Endothelial cell of umbilical vein (primary cell): ENCODE data around the gene CYB5D1. TPM values are rescaled to one million over a fixed set of nuclear protein-coding genes. Genes with fewer than 3 reads are reported as not detected.
A peak's percentile ranks its signal among the peaks of the same experiment; 100 is the strongest.

Experiments used
- BruUV-seq: library from RNA; stranded (reverse); fragments of 400-500 nt; replicated peaks from 2 replicates; lab custom pipeline; 2021; lab: Mats Ljungman, UMichigan
- CTCF ChIA-PET: fragments of 300-600, 350-600 bp; sonication (Branson Sonifier 250); formaldehyde crosslinking; loops from one replicate; lab custom pipeline; 2021; ENCODE audit warnings: antibody characterized with exemption, inconsistent platforms; lab: Charles Lee
- POLR2A ChIA-PET: fragments of 300-600, 350-600 bp; sonication (Branson Sonifier 250); formaldehyde crosslinking; loops from one replicate; lab custom pipeline; 2021; ENCODE audit warnings: antibody characterized with exemption, inconsistent platforms; lab: Charles Lee
- DNase-seq: peaks from one replicate; pipeline ENCODE4 v3.0.0-alpha.2; 2011; ENCODE audit warnings: low read depth, low spot score
- FAIRE-seq: peaks from 2 replicates; lab custom pipeline; 2011; peaks lifted over from hg19 to GRCh38; lab: Jason Lieb, UNC
- H2AFZ ChIP-seq: 2 replicates; pipeline ENCODE4 v1.6.0; 2012; ENCODE audit warnings: low read depth, low read length, control low read depth, inconsistent platforms
- H3K27ac ChIP-seq: 2 replicates; pipeline ENCODE4 v1.5.1; 2011; ENCODE audit warnings: low read depth, mild to moderate bottlenecking, control low read depth, low read length, moderate library complexity; ENCODE audit not compliant: insufficient read depth
- H3K27me3 ChIP-seq, 2 experiments: 2 replicates each; pipeline versions ENCODE4 v1.6.0 to v1.6.1; 2011; ENCODE audit warnings: low read length in 2 of 2, mixed read lengths in 1 of 2; ENCODE audit not compliant: control insufficient read depth in 2 of 2, insufficient read depth in 2 of 2
- H3K36me3 ChIP-seq, 2 experiments: 2 replicates in 1 of 2; 3 replicates in 1 of 2; pipeline ENCODE4 v1.5.1; 2011; ENCODE audit warnings: low read length in 2 of 2, mild to moderate bottlenecking in 1 of 2, moderate library complexity in 1 of 2; ENCODE audit not compliant: control insufficient read depth in 2 of 2, insufficient read depth in 2 of 2; ENCODE audit errors: extremely low read depth in 1 of 2
- H3K4me1 ChIP-seq: 3 replicates; pipeline ENCODE4 v1.5.1; 2011; ENCODE audit warnings: mild to moderate bottlenecking, low read length; ENCODE audit not compliant: control insufficient read depth, insufficient read depth; ENCODE audit errors: extremely low read depth
- H3K4me2 ChIP-seq: 2 replicates; pipeline ENCODE4 v1.6.1; 2011; ENCODE audit warnings: low read length, control low read depth, mixed read lengths; ENCODE audit not compliant: insufficient read depth
- H3K4me3 ChIP-seq, 3 experiments: fragments of 200-600 bp in 1 of 3; sonication (generic), shearing (Covaris generic) in 1 of 3; replicated peaks in 1 of 3; 2 replicates each; pipeline ENCODE4 v1.5.1; 2011 to 2016; ENCODE audit warnings: control low read depth in 3 of 3, low read length in 3 of 3, mild to moderate bottlenecking in 2 of 3, inconsistent platforms in 1 of 3, low read depth in 1 of 3, moderate library complexity in 1 of 3; ENCODE audit not compliant: insufficient read depth in 1 of 3
- H3K79me2 ChIP-seq: 2 replicates; pipeline ENCODE4 v1.6.0; 2012; ENCODE audit warnings: low read length, inconsistent platforms; ENCODE audit not compliant: control insufficient read depth, insufficient read depth
- H3K9ac ChIP-seq: replicated peaks from 2 replicates; pipeline ENCODE3; 2011; ENCODE audit warnings: low read length, control low read depth; ENCODE audit not compliant: insufficient read depth; ENCODE audit errors: extremely low read depth
- H3K9me1 ChIP-seq: replicated peaks from 3 replicates; pipeline ENCODE4 v1.6.0; 2011; ENCODE audit warnings: mild to moderate bottlenecking, low read length; ENCODE audit not compliant: control insufficient read depth, insufficient read depth; ENCODE audit errors: extremely low read depth
- H3K9me3 ChIP-seq: replicated peaks from 2 replicates; pipeline ENCODE4 v1.5.1; 2012; ENCODE audit warnings: low read length, inconsistent platforms; ENCODE audit not compliant: control insufficient read depth, insufficient read depth
- H4K20me1 ChIP-seq: replicated peaks from 2 replicates; pipeline ENCODE3; 2011; ENCODE audit warnings: mild to moderate bottlenecking, low read length; ENCODE audit not compliant: control insufficient read depth, insufficient read depth; ENCODE audit errors: extremely low read depth
- EZH2 ChIP-seq: IDR thresholded peaks from 2 replicates; pipeline ENCODE4 v1.6.1; 2012; ENCODE audit warnings: borderline replicate concordance, low read depth, mild to moderate bottlenecking, moderate library complexity, low read length, inconsistent platforms; ENCODE audit not compliant: severe bottlenecking
- FOS ChIP-seq: IDR thresholded peaks from 2 replicates; pipeline ENCODE4 v1.6.1; 2011; ENCODE audit warnings: mild to moderate bottlenecking, low read length, moderate library complexity, borderline replicate concordance; ENCODE audit not compliant: insufficient read depth
- GATA2 ChIP-seq: IDR thresholded peaks from 2 replicates; pipeline ENCODE4 v1.7.0; 2011; ENCODE audit warnings: low read depth, mild to moderate bottlenecking, moderate library complexity, mixed read lengths, low read length; ENCODE audit not compliant: insufficient read length, insufficient read depth
- JUN ChIP-seq: IDR thresholded peaks from 2 replicates; pipeline ENCODE4 v1.6.1; 2011; ENCODE audit warnings: borderline replicate concordance, low read depth; ENCODE audit not compliant: insufficient read length, insufficient read depth
- MAX ChIP-seq: IDR thresholded peaks from 2 replicates; pipeline ENCODE4 v1.6.1; 2011; ENCODE audit not compliant: insufficient read depth, insufficient read length
- MYC ChIP-seq: IDR thresholded peaks from one replicate; pipeline ENCODE4 v1.6.1; 2011; ENCODE audit warnings: mild to moderate bottlenecking, low read depth, low read length
- POLR2A ChIP-seq: IDR thresholded peaks from 2 replicates; pipeline ENCODE4 v1.6.1; 2012; ENCODE audit warnings: low read depth, mild to moderate bottlenecking, control low read depth, low read length
- POLR2AphosphoS5 ChIP-seq: IDR thresholded peaks from 2 replicates; pipeline ENCODE4 v1.6.1; 2012; ENCODE audit warnings: low read depth, mild to moderate bottlenecking, control low read depth, low read length, moderate library complexity; ENCODE audit not compliant: insufficient read depth
- dilution Hi-C: fragments of 300-500 bp; cut with MboI; formaldehyde crosslinking; loops from one replicate; pipeline ENCODE4 v1.15.0; 2019; ENCODE audit warnings: low sequenced_read_pairs; ENCODE audit not compliant: extremely low pct_ligation_motif_present
- intact Hi-C: fragments of 100-400 bp; cut with micrococcal nuclease; formaldehyde crosslinking; loops from one replicate; pipeline ENCODE4 v1.10.0; 2022
- polyA plus RNA-seq, 4 experiments: library from polyadenylated mRNA; depleted of rRNA in 3 of 4; stranded (reverse) in 3 of 4; unstranded in 1 of 4; fragments of >200 nt; gene quantifications; 2 replicates each; pipeline versions ENCODE4 v1.2.1 to v1.2.3, GENCODE V29; 2011 to 2012; ENCODE audit warnings: missing spikeins in 1 of 4
- total RNA-seq: library from RNA; stranded (reverse); gene quantifications from 2 replicates; pipeline ENCODE4 v1.2.3, GENCODE V29; 2021
- TF ChIP-seq, protein P1 (sequence below), 2 donors: IDR thresholded peaks; 1 replicate in 1 of 2; 2 replicates in 1 of 2; pipeline ENCODE4 v1.5.1; 2011; ENCODE audit warnings: low read length in 2 of 2, mild to moderate bottlenecking in 2 of 2, moderate library complexity in 2 of 2, control low read depth in 1 of 2, inconsistent platforms in 1 of 2, low read depth in 1 of 2; ENCODE audit not compliant: insufficient read depth in 1 of 2; ENCODE audit errors: extremely low read depth in 1 of 2

CYB5D1 gene
- total and polyA plus RNA-seq, 2 donors (not counting 3 experiments of a cell fraction or from before 2014, with no cell fraction given) = 9.4 to 18.1 TPM

DNA sequence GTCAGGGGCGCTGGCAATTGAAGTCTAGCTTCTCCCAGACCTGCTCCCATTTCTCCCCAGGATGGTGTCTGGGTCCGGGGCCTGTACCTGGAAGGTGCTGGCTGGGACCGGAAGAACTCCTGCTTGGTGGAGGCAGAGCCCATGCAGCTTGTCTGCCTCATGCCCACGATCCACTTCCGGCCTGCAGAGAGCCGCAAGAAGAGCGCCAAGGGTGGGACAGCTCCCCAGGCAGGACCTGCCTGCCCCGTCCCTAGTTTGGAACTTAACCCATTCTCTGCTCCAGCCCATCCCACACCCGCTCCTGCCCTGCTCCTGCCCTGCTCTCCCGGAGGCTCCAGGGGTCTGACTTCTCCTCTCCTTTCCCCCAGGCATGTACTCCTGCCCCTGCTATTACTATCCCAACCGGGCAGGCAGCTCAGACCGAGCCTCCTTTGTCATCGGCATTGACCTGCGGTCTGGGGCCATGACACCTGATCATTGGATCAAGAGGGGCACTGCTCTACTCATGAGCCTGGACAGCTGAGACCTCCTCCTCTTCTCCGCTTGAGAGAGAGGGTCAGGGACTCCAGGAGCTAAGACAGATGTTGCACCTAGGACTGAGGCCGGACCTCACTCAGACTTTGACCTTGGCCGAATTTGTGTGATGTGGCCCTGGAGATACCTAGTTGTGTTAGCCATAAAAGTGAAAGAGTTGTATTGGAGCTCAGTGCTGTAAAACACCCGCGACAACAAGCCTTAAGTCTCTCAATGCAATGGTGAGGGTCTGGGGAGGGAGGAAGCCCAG, 24.6 kb upstream of the CYB5D1 start:
- Histone ChIP-seq H4K20me1 (no peaks in the 10 kb centered on the region), H3K9me3 (no peaks in the 10 kb centered on the region), H3K4me2 (peak overlapping the region; percentile 51), H3K27ac (no peak overlapping the region), H3K79me2 (no peaks in the 10 kb centered on the region), H2AFZ (peak overlapping the region; percentile 41), H3K4me1 (peaks cover 29% of the 10 kb centered on the region), H3K4me3 (no peak overlapping the region), H3K9me1 (no peaks in the 10 kb centered on the region), H3K27me3 (peaks cover 1 to 3% of the 10 kb centered on the region in 2 experiments), H3K9ac (no peak overlapping the region), H3K36me3 (no peaks in the 10 kb centered on the region)
- no TSS peak for BruUV-seq
- POLR2A ChIA-PET = no interaction called here
- DNase-seq (no peak), FAIRE-seq (no peak)
- intact Hi-C loops = no loop called here
- dilution Hi-C loops = no loop called here
- CTCF ChIA-PET = interaction anchor here (0.9 to 5.8 kb wide), 11 partner anchors 8 to 156 kb away, joined by 3 to 32 read pairs (median 3); partner anchors contain the start of genes CYB5D1, NAA38 and TMEM88
- TF ChIP-seq POLR2AphosphoS5 (no peak), FOS (no peak), GATA2 (no peak), EZH2 (no peak), MYC (no peak), MAX (no peak), JUN (no peak), POLR2A (no peak)
- TF ChIP-seq, protein P1, sequence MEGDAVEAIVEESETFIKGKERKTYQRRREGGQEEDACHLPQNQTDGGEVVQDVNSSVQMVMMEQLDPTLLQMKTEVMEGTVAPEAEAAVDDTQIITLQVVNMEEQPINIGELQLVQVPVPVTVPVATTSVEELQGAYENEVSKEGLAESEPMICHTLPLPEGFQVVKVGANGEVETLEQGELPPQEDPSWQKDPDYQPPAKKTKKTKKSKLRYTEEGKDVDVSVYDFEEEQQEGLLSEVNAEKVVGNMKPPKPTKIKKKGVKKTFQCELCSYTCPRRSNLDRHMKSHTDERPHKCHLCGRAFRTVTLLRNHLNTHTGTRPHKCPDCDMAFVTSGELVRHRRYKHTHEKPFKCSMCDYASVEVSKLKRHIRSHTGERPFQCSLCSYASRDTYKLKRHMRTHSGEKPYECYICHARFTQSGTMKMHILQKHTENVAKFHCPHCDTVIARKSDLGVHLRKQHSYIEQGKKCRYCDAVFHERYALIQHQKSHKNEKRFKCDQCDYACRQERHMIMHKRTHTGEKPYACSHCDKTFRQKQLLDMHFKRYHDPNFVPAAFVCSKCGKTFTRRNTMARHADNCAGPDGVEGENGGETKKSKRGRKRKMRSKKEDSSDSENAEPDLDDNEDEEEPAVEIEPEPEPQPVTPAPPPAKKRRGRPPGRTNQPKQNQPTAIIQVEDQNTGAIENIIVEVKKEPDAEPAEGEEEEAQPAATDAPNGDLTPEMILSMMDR (IDR thresholded peaks at IDR 0.05; ENCODE audit: extremely low read depth in 1 of 2, insufficient read depth in 1 of 2, low read depth in 1 of 2, low read length in 2 of 2) = no peak
